ENCODE measurements around the gene RREB1. TPM values are rescaled to one million over a fixed set of nuclear protein-coding genes. Genes with fewer than 3 reads are reported as not detected.

The RREB1 gene
- total RNA-seq, 1 donor from 2014 or later = 41.8 TPM

GRCh38 chr6:7234547-7234946 is 126.8 kb downstream of the RREB1 start:
- Histone ChIP-seq H3K4me3 (ENCODE audit: insufficient read depth, low read depth, low read length) (no peak overlapping the region), H3K27ac (ENCODE audit: low read depth, low read length) (no peak overlapping the region), H3K27me3 (ENCODE audit: insufficient read depth, low read length) (no peaks in the 10 kb centered on the region), H3K36me3 (ENCODE audit: insufficient read depth, low read length) (peaks cover 11% of the 10 kb centered on the region), H3K9ac (ENCODE audit: low read length) (no peak overlapping the region), H2AFZ (ENCODE audit: low read depth, low read length) (no peak overlapping the region), H3K9me3 (ENCODE audit: insufficient read depth, low read depth, low read length) (no peaks in the 10 kb centered on the region), H3K4me2 (ENCODE audit: low read length) (no peak overlapping the region), H3K4me1 (ENCODE audit: insufficient read depth, low read length) (peaks cover 3% of the 10 kb centered on the region), H3K79me2 (ENCODE audit: insufficient read depth, low read length) (peaks cover 41% of the 10 kb centered on the region), H4K20me1 (ENCODE audit: insufficient read depth, low read length) (peaks cover 56% of the 10 kb centered on the region)
- no peaks in the 10 kb centered on the region for H3K27me3 Mint-ChIP-seq (ENCODE audit: low read depth, unreplicated experiment)
- TF ChIP-seq EZH2 (IDR thresholded peaks at IDR 0.05; ENCODE audit: insufficient read depth, low read length) = no peak
- TF ChIP-seq CTCF (IDR thresholded peaks at IDR 0.05; ENCODE audit: insufficient read depth, low read depth, low read length) = no peak
- no peak overlapping the region for H3K27ac Mint-ChIP-seq (ENCODE audit: unreplicated experiment)
- peaks cover 17% of the 10 kb centered on the region for H3K36me3 Mint-ChIP-seq (ENCODE audit: low read depth, unreplicated experiment)
- H3K4me1 Mint-ChIP-seq (ENCODE audit: low read depth, unreplicated experiment) = peaks cover 8% of the 10 kb centered on the region
- no peak for DNase-seq (ENCODE audit: low read depth)
- H3K4me3 Mint-ChIP-seq (ENCODE audit: unreplicated experiment) = no peak overlapping the region
- no peaks in the 10 kb centered on the region for H3K9me3 Mint-ChIP-seq (ENCODE audit: unreplicated experiment)
- FAIRE-seq = no peak

- peaks cover 43% of the 10 kb centered on the region for H3K79me2 ChIP-seq (ENCODE audit: insufficient read depth, low read length)
- no peaks in the 10 kb centered on the region for H3K9me3 ChIP-seq (ENCODE audit: insufficient read depth, low read depth, low read length)
- peaks cover 8% of the 10 kb centered on the region for H3K4me1 Mint-ChIP-seq (ENCODE audit: low read depth, unreplicated experiment)
- no peaks in the 10 kb centered on the region for H3K27me3 Mint-ChIP-seq (ENCODE audit: low read depth, unreplicated experiment)
- H3K36me3 ChIP-seq (ENCODE audit: insufficient read depth, low read length) = peaks cover 12% of the 10 kb centered on the region
- no peak overlapping the region for H3K27ac ChIP-seq (ENCODE audit: low read depth, low read length)
- H3K9ac ChIP-seq (ENCODE audit: low read length) = no peak overlapping the region
- H3K4me1 ChIP-seq (ENCODE audit: insufficient read depth, low read length) = peaks cover 3% of the 10 kb centered on the region
- H3K4me3 ChIP-seq (ENCODE audit: insufficient read depth, low read depth, low read length) = no peak overlapping the region
- TF ChIP-seq EZH2 (IDR thresholded peaks at IDR 0.05; ENCODE audit: insufficient read depth, low read length) (no peak), CTCF (IDR thresholded peaks at IDR 0.05; ENCODE audit: insufficient read depth, low read depth, low read length) (no peak)
- peaks cover 59% of the 10 kb centered on the region for H4K20me1 ChIP-seq (ENCODE audit: insufficient read depth, low read length)
- DNase-seq (ENCODE audit: low read depth) (no peak), FAIRE-seq (no peak)
- H3K27ac Mint-ChIP-seq (ENCODE audit: unreplicated experiment) = no peak overlapping the region
- no peaks in the 10 kb centered on the region for H3K27me3 ChIP-seq (ENCODE audit: insufficient read depth, low read length)
- H3K4me2 ChIP-seq (ENCODE audit: low read length) = no peak overlapping the region
- no peaks in the 10 kb centered on the region for H3K9me3 Mint-ChIP-seq (ENCODE audit: unreplicated experiment)
- H3K36me3 Mint-ChIP-seq (ENCODE audit: low read depth, unreplicated experiment) = peaks cover 21% of the 10 kb centered on the region
- no peak overlapping the region for H3K4me3 Mint-ChIP-seq (ENCODE audit: unreplicated experiment)
- no peak overlapping the region for H2AFZ ChIP-seq (ENCODE audit: low read depth, low read length)
Measured at GRCh38 chr6:7235712-7236305, 128.0 kb downstream of the RREB1 start.
